NCI-H69 (cell line): ENCODE results near the gene PEMT.
"Not testable (repeated sequence)": the region's sequence is repeated elsewhere in the genome, so short reads cannot be mapped to it uniquely, and the experiment has no call there.

Experiments
- DNase-seq: peaks from one replicate; lab custom pipeline; 2025; lab: John Stamatoyannopoulos, UW

PEMT gene

DNA sequence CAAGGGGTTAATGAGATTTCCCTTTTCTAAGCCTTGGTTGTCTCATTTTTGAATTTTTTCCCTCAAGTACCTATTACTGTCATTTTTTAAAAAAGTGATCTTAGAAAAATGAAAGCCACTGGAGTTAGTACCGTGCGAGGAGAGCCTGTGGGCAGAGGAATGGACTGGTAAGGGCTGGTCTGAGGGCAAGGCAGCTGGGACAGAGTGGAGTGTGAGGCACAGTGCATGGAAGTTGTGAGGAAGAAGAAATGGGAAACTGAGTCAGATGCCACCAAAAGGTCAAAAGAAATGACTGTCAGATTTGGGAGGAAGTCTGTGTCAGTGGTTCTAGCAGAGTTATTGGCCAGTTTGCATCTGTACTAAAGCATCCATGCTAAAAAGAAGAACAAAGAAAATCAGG lies 103.5 kb downstream of the PEMT start:
- no peak for DNase-seq

DNA sequence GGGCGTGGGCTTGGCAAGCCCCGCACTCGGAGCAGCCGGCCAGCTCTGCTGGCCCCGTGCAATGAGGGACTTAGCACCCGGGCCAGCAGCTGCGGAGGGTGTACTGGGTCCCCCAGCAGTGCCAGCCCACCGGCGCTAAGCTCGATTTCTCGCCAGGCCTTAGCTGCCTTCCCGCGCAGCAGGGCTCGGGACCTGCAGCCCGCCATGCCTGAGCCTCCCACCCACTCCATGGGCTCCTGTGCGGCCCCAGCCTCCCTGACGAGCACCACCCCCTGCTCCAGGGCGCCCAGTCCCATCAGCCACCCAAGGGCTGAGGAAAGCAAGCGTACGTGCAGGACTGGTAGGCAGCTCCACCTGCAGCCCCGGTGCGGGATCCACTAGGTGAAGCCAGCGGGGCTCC lies 105.1 kb downstream of the PEMT start:
- DNase-seq, result not testable (repeated sequence)

DNA sequence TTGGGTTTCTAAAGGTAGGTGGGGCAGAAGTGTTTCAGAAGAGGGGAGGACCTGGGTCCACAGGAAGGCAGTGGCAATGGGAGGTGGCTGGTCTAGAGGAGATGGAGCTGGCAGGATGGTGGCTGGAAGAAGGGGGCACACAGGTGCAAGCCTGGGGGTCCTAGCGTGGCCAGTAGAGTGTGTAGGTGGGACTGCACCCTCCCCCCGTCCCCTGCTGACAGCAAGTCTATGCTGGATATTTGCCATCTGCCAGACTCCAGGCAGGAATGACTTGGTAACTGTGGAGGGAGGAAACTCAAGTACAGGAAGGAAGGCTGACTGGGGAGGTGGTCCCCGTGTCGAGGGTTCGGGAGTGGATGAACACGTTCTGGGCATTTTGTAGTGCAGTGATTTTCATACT lies 106.1 kb downstream of the PEMT start:
- no peak for DNase-seq

DNA sequence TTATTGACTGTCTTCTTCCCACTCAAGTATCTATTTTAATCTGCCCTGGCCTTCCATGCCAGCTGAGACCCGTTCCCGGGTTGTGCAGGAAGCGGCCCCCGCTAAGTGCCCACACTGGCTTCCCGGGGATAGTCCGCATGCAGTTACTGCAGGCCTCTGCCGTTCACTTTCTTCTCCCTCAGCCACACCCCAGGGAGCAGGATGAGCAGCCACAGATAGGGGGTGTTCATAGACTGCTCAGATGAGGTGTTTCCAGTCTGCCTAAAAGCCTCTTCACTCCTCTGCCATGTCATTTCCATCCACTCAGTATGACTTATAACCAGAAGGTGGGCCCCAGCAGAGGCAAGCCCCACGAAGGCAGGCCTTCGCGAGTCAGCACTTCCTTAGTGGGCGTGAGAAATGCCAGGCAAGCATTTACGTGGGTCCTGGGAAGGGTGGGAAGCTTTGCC lies 107.0 kb downstream of the PEMT start:
- no peak for DNase-seq

- DNase-seq, result no peak
These were observed 109.6 kb downstream of the PEMT start for GRCh38 chr17:17481860-17482259.

DNA sequence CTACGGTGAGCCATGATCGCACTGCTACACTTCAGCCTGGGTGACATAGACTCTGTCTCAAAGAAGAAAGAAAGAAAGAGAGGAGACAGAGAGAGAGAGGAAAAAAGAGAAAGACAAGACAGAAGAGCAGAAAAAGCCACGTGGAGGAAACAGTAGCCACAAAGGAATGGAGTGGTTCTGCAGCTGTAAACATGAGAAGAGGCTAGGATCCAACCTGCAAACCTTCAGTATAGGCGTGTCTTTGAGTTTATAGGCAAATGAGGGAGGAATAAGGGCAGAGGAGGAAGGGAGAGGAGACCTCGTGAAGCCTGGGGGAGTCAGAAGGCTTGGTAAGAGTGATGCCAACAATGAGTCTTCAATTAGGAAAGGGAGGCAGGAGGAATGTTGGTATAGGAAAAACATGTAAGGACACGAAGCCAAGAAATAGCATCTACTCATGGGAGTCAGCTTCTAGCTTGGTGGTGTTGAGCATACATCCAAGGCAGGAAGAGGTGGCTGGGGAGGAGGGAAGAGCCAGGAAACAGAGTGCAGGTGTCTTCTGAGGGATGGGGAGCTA lies 110.8 kb downstream of the PEMT start:
- DNase-seq, result no peak

DNA sequence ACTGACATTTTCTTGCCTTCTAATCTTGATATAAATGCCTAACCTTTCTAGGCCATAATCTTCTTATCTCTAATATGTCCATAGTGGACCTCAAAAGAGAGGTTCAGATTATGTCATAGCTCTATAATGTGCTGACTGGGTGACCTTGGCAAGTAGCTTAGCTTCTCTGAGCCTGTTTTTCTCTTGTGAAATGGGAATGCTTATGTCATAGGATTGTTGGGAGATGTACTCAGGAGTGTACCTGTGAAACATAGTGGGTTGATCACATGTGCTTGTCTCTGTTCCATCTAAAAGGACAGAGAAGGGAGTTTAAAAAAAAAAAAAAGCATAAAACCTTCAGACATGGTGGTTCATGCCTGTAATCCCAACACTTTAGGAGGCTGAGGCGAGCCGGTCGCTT lies 112.3 kb downstream of the PEMT start:
- no peak for DNase-seq

DNA sequence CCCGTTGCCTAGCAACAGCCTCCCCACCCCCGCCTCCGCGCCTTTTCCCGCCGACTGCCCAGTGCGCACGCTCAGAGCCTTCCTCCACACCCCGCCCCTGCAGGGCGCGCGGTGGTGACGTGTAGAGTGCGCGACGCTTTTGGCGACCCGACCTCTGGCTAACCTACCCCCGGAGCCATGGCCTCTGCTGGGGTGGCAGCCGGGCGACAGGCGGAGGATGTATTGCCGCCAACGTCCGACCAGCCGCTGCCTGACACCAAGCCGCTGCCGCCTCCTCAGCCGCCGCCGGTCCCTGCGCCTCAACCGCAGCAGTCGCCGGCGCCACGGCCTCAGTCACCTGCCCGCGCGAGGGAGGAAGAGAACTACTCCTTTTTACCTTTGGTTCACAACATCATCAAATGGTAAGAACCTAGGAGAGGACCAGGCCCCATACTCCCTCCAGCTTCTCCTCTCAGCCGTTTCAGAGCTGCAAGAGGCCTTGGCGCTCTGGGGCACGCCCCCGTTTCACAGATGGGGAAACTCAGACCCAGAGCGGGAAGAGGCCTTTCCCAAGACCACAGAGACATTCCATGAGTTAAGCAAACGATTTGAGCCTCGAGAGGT lies 114.5 kb downstream of the PEMT start, which contains the start of gene MED9:
TSS of gene MED9 (plus strand) at position 136 of the 603 bp plus-strand sequence. CDS start at position 178, 42 bp downstream.
- DNase-seq, result peak; percentile 93

DNA sequence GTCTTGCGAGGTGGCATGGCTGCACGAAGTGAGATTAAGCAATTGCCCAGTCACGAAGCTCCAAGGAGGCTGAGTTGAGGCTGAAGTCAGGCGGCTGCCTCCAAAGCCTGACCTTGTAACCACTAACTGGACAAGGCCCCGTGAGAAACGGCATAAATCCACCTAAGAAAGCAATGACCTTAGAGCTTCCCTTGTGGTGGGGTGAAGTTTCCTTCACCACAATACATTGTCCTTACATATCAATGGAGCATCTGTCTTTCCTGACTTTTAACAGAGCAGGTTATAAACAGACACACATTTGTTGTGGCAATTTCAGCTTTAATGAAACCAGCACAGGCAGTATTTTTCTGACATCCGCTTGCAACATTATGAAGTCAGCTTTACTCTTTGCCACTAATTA lies 117.2 kb downstream of the PEMT start:
- DNase-seq, result no peak

DNA sequence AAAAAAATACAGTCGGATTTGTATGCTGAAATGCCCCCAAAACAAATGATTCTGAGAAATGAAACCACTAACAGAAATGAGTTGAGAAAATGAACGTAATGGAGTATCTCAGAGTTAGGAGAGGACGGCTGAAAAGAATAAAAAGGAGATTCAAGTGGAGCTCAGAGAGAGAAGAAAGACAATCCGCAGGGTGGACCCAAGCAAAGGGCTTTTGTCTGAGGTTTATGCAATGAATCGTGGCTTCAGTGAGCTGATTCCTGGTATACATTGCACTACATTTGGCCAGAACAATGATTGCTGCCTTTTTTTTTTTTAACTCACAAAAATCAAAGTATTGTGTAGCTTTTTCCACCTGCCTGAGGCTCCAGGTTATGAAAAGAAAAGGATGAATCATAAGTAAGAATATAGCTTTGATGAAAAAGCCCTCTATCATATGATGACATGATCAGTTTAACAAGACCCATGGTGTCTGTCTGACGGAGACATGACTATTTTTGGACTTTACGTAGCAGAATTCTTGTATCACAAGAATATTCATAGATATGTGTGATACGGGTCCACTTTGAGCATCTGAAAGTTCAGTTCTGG lies 119.1 kb downstream of the PEMT start:
- no peak for DNase-seq

DNA sequence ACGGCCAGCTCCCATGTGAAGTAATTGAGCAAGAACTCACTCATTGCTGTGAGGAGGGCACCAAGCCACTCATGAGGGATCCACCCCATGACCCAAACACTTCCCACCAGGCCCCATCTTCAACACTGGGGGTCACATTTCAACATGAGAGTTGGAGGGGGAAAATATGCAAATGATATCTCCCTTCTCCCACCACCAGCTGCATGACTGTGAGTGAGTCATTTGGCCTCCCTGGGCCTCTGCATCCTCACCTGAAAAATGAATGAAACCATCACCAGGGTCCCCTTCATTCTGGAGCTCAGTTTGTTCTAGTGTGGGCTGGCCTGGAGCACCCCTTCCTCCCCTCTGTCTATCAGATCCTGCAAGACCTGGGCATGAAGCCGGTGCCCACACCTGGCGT lies 121.5 kb downstream of the PEMT start:
- no peak for DNase-seq

DNA sequence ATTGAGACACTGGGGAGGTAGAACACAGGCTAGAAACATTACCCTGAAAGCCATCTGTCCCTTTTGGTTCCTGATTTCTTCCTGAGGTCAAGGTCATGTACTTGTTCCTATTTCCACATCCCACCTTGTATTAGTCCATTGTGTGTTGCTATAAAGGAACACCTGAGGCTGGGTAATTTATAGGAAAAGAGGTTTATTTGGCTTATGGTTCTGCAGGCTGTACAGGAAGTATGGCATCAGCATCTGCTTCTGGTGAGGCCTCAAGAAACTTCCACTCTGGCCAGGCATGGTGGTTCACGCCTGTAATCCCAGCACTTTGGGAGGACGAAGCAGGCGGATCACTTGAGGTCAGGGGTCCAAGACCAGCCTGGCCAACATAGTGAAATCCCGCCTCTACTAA lies 122.2 kb downstream of the PEMT start:
- no peak for DNase-seq

DNA sequence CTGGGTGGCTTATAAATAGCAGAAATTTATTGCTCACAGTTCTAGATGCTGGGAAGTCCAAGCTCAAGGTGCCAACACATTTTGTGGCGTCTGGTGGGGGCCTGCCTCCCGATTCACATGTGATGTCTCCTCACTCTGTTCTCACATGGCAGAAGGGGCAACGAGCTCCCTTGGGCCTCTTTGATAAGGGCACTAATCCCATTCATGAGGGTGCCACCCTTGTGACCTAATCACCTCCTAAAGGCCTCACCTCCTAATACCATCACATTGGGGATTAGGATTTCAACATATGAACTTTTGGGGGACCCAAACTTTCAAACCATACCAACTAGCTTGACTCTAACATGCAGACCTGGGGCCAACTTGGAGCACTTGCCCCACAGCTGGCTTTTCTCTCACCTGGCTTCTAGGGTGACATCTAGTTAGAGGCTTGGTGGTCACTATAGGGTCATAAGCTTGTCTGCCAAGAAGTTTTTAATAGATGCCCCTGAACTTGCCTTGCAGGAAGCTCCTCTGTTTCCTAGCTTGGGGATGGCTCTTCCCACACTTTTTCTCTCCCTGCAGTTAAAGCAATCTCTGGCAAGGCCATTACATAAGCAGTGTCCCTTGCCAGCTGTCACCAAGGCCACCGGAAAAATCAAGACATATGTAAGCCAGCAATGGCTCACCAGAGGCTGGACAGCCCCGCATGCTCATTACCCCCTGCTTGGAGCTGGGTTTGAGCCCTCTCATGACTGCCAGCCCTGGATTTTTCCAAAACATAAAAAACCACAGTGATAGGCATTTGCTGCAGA lies 123.1 kb downstream of the PEMT start:
- no peak for DNase-seq

DNA sequence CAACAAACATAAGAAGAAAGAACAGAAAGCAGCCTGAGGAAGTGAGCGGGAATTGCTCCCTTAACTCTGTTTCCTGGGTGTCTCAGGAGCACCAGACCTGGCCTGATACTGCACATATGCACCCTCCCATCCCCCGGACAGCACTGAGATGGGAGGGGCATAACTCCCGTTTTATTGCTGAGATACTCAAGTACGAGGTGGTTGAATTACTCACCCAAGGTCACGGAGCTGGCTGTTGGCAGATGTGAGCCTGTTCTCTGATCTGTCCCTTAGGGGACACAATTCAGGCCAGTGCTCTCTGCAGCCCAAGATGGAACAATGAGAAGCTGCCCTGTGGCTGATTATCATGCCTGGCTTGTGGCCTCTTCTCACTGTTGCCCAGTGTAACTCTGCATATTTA lies 123.8 kb downstream of the PEMT start:
- DNase-seq, result peak; percentile 33

GRCh38 chr17:17467016-17467415 lies 124.5 kb downstream of the PEMT start:
- DNase-seq, result no peak

GRCh38 chr17:17466511-17466910 lies 125.0 kb downstream of the PEMT start:
- DNase-seq, result no peak

DNA sequence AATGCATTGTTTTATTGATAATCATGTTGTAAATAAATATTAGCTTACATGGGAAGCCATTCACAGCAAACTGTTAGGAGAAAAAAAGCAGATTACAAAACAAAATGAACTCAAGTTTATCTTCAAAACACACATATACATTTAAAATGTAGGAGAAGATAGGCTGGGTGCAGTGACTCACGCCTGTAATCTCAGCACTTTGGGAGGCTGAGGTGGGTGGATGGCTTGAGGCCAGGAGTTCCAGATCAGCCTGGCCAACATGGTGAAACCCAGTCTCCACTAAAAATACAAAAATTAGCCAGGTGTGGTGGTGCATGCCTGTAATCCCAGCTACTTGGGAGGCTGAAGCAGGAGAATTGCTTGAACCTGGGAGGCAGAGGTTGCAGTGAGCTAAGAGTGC lies 125.6 kb downstream of the PEMT start:
- not testable (repeated sequence) for DNase-seq

DNA sequence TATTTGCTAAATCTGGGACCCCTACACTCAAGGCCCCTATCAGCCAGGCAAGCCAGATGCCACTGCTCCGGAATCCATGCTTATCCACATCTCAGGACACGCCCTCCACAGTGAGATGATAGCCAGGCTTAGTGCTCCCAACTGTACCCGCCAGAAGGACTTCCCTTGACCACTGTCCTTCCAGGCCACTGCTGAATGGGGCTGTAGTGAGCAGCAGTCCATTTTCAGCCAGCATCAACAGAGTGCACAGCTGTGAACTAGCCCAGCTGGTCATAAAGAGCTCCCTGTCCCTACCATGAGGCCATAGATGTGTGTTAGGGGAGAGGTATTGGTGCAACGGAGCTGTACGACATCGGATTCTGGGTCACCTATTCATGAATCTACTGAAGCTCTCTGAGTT lies 127.7 kb downstream of the PEMT start:
- no peak for DNase-seq

- peak; percentile 12 for DNase-seq
These were observed 129.3 kb downstream of the PEMT start for GRCh38 chr17:17462048-17462824.

DNA sequence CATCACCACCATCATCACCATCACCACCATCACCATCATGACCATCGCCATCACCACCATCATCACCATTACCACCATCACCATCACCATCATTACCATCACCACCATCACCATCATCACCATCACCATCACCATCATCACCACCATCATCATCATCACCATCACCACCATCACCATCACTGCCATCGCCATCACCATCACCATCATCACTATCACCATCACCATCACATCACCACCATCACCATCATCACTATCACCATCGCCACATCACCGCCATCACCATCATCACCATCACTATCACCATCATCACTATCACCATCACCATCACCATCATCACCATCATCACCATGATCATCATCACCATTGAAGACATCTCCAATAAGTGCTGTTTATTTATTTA lies 131.5 kb downstream of the PEMT start:
- DNase-seq, result no peak

DNA sequence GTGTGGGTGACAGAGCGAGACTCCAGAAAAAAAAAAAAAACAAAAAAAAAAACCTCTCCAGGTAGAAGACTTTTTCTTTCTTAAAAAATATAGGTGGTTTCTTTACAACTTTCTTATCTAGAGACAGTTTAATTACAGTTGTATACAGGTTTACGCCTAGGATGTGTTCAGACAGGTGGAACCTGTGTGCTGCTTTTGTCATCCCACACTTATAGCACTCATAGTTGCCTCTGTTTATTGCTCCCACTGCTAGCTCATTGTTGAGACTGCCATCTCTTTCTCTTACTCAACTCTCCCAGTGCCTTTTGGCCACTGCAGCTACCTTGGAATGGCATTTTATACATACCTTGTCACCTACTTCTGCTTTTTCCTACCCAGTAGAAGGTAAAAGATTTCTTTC lies 133.8 kb downstream of the PEMT start:
- DNase-seq, result no peak

- no peak for DNase-seq
These were observed 135.3 kb downstream of the PEMT start for GRCh38 chr17:17456251-17456650.
